ELF-1 (cell line): Measurements from ENCODE around the gene ASXL3.

Source experiments
- DNase-seq: peaks from one replicate; pipeline ENCODE4 v3.0.0-alpha.2; 2016; ENCODE audit warnings: low read depth, low spot score

ASXL3 gene

DNA sequence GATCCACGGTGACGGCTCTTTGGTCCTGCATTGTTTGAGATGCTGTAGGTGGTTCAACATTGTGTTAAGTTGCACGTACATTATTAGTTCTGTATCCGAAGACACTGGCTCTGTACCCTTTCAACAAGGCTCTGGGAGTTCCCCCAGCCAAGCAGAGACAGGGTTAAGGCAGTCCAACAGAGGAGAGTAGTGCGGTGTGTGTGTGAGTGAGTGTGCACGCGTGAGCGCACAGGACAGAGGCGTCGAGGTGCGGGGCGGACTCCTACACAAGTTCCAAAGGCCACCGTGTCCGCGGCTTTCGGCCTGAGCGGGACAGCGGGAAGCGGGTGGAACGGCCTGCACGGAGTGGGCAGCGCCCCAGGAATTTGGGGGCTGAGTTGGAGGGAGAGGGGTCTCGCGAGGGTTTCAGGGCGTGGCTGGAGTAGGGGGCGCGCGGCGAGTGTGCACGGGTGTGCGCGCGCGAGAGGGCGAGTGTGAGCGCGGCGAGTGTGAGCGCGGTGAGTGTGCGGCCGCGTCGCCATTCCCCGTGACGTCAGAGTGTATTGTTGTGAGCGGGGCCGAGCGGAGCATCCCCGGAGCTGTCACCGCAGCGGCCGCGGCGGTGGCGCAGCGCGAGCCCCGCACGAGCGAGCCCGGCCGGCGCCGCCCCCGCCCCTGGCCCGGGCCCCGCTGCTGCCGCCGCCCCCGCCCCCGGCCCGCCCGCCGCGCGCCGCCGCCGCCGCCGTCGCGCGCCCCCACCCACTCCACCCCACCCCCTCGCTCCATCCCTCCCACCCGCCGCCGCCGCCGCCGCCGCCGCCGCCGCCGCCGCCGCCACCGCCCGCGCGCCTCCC is at the start of gene ASXL3:
Gene ASXL3 (plus strand): TSS at position 535 of the 833 bp plus-strand sequence. CDS start 413 bp downstream, outside the sequence.
- peak; percentile 36 for DNase-seq

DNA sequence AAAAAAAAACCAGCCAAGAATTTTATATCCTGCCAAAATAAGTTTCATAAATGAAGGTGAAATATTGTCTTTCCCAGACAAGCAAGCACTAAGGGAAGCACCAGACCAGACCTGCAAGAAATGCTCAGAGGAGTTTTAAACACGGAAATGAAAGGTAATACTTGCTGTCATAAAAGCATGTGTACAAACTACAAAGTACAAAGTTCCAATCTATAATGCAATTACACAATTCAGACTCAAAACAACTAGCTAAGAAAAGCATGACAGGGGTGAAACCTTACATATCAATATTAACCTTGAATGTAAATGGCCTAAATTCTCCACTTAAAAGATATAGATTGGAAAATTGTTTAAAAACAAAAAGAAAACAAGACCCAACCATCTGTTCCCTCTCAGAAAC is 45.0 kb upstream of the ASXL3 start:
- no peak for DNase-seq

DNA sequence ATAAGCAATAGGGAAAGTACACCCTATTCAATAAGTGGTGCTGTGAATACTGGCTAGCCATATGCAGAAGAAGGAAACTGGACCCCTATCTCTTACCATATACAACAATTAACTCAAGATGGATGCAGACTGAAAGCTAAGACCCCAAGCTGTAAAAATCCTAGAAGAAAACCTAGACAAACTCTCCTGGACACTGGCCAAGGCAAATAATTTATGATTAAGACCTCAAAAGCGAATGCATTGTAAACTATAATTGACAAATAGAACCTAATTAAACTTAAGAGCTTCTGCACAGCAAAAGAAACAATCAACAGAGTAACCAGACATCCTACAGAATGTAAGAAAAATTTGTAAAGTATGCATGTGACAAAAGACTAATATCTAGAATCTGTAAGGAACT is 41.1 kb upstream of the ASXL3 start:
- DNase-seq, result no peak

DNA sequence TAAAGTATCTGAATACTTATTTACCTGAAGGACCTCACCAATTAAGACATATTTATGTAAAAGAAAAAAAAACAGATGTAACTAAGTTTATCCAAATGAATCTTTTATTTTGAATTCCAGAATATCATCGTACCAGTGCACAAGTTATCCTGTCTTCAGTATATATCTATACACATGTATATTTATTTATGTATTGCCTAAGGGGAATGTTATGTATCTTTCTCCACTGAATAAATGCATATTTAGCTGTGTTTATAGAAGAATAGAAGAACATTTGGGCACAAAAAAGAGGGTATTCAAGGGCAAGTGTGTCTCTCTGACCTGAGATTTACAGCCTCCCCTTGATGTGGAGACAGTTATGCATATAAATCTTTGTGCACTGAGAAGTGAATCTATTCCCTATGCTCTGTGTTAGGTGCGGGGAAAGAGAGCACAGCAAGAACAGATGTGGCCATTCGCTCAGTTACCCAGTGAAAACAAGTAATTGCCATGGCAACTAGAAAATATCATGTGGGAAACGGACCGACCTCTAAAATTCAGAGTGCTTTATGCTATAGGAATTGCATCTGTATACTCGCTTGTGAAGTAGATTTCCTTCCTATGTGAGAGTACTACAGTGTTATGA is 39.5 kb upstream of the ASXL3 start:
- no peak for DNase-seq

DNA sequence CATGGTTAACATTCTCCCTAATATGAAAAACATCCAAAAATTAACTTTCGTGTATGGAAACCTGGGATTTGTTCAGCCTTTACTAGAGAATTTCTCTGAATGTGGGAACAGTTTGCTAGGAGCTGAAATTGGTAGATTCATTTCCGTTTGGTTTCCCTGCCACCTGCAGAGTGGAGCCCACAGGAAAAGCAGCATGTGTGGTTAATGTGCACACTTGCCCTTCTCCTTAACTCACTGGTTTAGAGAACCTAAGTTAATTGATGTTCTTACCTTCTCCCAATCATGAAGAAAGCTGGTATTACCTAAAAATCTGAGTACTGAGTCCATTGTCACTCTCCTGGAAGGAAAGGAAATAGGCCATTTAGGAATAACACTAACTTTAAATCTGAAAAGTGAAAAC is 37.6 kb upstream of the ASXL3 start:
- no peak for DNase-seq

DNA sequence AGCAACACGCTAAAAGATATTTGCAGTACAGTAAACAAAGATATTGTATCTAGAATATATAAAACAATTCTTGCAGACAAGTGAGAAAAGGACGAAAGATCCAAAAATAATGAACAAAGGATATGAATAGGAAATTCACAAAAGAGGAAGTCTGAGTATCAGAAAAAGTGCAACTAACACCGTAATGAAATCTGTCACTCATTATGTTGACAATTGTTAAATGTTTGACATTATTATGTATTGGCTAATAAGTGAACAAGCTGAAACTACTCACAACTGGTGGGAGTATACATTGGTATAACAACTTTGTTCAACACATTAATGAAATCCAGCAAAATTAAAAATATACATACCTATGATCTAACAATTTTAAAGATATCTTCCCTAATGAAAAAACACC is 36.7 kb upstream of the ASXL3 start:
- DNase-seq, result no peak

DNA sequence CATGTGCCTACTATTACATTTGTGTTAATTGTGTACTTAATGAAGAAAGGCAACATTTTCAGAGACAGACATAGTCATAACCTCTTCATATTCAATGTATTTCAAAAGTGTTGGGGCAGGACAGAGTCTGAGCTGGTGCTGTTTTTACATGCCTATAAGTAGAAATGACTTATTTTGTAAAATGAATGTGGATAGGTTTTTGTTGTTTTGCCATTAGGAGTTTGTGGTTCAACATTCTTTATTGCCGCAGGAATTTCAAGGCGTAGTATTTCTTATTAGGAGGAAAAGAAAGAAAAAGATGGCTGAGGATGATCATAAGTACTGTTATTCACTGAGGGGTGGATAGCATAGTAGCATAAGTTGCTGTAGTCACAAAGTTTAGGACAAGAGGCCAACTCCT is 21.2 kb upstream of the ASXL3 start:
- no peak for DNase-seq

DNA sequence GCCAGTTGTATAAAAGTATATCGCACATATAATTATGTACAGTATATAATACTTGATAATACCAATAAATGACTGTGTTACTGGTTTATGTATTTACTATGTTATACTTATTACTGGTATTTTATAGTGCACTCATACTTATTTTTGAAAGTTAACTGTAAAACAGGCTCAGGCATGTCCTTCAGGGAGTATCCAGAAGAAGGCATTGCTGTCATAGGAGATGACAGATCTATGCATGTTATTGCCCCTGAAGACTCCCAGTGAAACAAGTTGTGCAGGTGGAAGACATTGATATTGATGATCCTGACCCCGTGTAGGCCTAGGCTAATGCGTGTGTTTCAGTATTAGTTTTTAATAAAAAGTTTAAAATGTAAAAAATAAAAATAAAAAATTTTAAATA is 20.3 kb upstream of the ASXL3 start:
- DNase-seq, result no peak

DNA sequence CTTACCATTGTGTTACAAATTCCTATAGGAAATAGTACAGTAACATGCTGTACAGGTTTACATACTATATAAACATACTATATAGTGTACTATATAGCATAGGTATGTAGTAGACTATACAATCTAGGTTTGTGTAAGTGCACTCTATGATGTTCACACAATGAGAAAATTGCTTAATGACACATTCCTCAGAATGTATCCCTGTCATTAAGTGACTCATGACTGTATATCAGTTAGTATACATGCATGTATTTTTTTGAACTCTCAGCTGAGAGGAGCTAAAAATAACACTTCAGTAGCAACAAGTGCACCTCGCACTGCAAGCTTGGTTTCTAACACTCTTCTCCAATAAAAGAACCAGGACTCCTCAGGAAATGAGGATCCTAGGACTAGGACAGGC is 19.5 kb upstream of the ASXL3 start:
- no peak for DNase-seq

DNA sequence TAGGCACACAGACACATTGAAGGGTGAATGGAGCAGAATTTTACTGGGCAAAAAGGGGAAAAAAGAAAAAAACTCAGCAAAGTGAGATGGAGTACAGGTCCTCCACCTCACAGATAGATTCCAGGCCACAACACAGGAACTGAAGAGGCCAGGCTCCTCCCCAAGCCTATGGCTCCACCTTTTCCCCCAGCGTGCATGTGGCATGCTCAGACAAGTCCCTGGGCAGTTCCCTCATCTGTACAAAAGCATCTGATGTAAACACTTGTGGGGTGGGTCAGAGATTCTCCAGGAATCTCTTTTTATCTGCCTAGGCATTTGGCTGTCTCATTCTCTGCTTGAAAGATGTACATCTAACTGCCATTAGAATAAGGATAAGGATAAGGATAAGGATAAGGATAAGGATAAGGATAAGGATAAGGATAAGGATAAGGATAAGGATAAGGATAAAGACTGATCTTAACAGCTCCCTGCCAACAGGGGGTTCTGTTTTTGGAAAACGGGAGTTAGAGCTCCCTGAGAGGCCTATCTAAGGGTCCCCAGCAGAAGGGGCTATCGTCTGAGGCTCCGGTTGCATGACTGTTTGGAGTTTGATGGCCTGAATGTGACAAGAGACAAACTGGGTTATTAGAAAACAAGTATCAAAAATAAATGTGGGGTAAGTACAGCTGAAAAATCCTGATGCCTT is 17.2 kb upstream of the ASXL3 start:
- peak; percentile 51 for DNase-seq

DNA sequence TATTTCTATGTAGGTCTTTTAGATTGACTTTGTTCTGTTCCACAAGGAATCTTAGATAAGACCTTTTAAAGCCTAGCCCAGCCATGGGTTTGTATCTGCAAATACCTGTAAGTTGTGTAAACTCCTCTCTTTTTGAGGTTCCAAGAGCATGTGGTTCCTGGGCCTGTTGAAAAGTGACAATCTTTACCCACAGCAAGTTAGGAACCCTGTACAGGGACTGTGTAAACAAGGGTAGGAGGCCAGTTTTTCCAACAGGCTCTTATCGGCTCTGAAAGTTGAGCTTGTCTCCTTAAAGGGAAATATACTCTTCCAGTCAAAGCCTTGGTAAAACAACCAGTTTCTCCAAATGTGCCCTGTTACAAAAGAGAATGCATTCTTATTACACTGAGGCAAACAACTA is 15.3 kb upstream of the ASXL3 start:
- no peak for DNase-seq

DNA sequence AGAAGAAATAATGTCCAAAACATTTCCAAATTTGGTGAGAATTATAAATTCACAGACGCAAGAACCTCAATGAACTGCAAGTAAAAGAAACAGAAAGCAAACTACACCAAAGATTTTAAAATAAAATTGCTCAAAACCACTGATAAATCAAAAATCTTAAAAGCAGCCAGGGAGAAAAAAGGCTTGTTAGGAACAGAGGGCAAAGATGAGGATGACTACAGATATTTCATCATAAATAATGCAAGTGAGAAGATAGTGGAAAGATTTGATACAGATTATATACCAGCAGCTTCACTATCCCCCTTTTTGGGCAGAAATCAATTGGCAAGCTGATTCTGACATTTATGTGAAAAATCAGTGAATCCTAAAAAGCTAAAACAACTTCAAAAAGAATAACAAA is 10.3 kb upstream of the ASXL3 start:
- no peak for DNase-seq

DNA sequence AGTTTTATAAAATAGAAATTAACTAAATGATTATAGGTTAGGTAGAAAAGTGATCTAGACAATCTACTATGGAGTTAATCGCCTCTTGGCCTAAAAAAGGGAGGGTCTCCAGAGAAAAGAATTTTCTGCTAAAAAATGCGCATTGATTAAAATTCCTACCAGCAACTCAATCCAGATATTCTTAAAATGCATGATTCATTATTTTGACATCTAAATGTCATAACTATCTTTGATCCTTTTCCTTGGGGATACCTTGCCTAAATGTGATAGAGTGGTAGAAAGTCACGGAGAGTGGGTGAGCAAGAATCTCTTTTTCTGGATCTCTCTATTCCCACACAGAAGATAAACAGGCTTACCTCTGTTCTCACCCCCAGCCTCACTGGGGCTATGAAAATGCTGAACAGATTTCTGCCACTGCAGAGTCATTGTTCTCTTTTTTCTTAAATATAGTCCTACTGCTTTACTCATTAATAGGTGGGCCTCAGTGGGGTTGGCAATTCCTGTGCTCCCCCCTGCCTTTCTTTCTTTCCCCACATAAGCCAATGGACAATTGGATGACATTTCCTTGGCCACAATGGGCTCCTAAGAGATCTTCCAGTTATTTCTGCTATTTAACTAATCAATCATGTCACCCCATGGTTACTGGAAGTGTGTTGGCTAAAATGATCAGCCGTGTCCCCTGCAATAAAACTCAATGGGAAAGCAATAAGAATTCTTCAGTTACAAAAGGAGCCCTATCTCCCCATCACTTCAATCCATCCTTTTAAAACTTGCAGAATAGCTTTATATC is 5.8 kb upstream of the ASXL3 start:
- DNase-seq, result no peak

DNA sequence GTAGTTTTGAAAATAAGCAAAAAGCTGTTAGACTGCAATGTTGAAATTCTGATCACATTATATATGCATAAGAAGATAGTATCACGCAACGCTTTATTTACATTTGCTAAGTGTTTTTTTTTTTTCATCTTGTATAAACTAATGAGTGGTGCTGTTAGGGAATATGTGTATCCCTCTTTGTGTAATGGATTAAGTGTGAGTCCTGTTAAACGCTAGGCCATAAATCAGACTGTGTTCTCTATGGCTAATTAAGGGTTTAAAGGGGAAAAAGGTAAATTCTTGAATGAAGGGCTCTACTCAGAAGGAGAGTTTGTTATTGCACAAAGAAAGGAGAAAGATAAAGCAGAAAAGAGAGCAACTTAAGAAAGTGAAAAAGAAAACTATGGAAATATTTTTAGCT is 4.8 kb upstream of the ASXL3 start:
- DNase-seq, result no peak

DNA sequence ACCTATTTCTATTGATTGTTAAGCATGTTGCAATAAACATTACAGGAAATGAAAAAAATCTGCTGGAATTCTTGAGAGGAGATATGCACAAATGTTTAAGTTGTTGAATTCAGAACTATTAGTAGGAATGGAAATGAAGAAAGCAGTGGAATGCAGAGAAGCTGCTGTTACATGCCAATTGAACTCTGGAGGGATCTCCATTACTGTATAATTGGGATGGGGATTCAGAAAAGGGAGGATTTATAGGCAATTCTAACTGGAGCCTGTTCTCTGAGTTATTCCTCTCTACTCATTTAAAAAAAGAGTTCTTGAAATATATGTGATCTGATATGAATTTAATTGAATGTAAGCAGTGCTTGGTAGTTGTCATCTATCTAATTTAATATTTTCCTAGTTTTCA is 2.6 kb upstream of the ASXL3 start:
- DNase-seq, result no peak

DNA sequence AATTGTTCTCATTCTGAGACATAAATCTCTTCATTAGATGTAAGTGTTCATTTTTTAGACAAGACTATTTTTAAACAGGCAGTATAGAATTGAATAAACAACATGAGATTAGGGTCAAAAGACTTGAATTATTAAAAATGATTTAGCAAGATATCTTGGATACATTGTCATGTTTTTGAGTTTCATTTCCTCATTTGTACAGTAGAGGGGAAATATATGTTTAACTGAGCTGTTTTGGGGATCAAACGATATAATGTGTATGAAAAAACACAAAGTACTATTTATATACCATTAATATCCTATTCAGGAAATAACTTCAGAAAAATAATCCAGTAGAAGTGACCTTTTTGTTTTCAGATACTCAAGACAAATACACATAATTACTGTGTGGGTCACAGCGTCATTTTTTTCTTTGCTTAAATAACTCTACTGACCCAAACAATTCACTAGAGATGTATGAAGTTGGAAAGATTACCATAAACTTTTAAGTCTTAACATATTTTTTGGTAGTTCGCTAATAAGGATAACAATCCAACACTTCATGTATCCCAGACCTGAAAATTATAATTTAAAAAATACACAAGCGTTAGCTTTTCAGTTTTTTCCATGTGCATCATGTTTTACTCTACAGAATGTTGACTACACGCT is 896 bp upstream of the ASXL3 start:
- DNase-seq, result no peak

DNA sequence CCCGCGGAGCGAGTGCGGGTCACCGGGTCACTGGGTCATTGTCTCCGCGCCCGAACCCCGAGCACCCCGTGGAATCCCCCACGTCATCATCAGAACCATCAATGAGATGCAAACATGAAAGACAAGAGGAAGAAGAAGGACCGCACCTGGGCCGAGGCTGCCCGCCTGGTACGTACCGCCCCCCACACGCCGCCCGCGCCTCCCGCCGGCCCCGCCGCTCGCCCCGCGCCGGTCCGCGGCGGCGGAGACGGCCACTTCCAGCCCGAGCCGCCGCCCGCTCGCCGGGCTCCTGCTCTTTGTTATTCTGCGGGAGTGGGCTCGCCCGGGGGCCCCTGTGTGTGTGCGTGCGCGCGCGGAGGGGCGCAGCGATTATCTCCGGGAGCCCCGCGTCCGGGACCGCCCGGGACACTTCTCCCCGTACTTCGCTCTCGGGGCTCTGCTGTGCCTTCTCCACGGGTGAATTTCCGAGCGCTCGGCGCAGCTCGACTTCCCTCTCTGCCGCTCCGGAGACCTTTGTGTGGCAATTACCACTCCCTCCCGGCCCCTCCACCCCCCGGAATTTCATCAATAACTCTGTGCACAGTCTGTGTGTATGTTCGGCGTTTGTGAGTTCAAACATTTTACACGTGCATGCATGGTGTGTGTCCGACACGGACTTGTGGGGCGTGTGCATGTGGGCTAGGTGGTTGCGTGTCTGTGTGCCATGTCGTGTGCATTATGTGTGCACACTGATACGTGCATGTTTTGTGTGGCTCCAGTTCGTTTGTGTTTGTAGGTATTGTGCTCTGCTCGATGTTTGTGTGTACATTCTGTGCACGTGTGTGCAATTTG is 714 bp downstream of the ASXL3 start:
- DNase-seq, result peak; percentile 36

DNA sequence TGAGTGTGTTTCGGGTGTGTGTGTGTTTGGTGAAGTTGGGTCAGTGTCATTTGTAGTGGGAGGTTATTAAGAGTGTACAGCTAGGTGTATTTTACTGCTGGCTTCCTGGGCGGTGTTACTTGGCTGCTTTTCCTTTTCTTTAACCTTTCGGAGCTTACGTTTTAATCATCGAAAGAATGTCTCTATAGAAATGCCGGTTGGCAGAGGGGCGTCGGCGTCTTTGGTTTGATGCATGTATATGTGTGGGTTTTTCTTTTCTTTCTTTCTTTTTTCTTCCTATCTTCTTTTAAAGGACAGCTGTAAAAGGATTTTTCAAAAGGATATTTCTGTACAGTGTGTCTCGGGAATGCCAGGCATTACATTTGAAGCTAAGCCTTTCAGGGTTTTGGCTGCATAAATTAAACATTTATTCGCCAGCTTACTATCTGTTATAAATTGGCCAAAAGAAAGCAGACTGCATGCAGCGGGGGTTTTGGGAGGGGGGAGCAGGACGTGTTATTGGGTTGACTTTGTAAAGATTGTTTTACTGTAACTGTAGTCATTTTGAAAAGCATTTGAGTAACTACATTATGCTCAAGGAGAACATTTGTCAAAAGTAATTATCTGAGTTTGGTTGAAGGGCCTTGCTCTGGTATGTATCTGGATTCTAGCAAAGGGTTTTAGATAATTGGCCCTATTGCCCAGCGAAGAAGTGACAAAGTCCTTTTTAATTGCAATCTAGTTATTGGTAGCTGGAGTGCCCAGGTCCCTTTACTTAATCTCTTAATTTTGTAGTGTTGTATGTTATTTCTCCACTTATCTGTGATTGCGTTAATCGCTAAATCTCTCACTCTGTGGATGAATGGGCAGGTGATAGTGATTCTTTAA is 1.6 kb downstream of the ASXL3 start:
- DNase-seq, result peak; percentile 13

DNA sequence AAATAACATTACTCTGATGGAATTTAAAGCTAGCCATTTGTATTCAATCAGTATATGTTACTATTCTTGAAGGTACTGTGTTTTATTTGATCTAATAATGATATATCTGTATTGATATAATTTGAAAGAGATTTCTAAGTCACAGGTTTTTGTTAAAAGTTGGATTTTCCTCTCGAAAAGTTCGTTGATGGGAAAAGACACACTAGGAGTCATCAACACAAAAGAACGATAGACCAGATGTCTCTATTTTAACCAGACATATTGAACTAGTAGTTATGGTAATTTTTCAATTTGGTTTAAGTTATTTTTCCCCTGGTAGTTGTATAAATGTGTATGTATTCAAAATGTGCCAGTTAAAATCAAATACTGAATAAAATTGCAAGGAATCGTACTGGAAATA is 2.5 kb downstream of the ASXL3 start:
- no peak for DNase-seq

DNA sequence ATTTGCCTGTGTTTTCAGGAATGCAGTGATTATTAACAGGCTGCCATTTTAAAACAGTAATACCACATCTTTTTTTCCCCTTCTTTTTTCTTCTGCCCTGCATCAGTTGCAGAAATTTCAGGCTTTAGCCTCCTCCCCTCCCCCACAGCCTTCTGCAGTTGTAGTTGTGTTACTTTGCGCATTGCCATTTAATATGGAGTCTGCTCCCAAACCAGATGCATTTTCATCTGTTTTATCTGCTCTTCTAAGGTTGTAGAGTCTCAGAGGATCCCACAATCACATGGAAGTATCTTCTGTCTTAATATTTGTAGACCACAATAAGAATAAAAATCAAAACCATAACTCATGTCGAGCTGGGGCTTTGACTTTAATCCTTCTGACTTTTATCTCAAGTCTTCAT is 3.8 kb downstream of the ASXL3 start:
- DNase-seq, result no peak
